Mesothelial cell of epicardium (in vitro differentiated cells): ENCODE data around the gene FGGY. TPM values are rescaled to one million over a fixed set of nuclear protein-coding genes. Genes with fewer than 3 reads are reported as not detected.
"Not testable (repeated sequence)": the region's sequence is repeated elsewhere in the genome, so short reads cannot be mapped to it uniquely, and the experiment has no call there.

Experiments used
- DNase-seq, 2 experiments: peaks; one replicate each; pipeline ENCODE4 v3.0.0; 2021; ENCODE audit warnings: low spot score in 2 of 2; ENCODE audit not compliant: unreplicated experiment in 2 of 2
- H3K27ac Mint-ChIP-seq: 2 replicates; pipeline ENCODE4 v1.8.0; 2021; ENCODE audit warnings: mixed read lengths
- H3K27me3 Mint-ChIP-seq: 2 replicates; pipeline ENCODE4 v1.8.0; 2021; ENCODE audit warnings: low read depth, mixed read lengths
- H3K36me3 Mint-ChIP-seq: 2 replicates; pipeline ENCODE4 v1.8.0; 2021; ENCODE audit warnings: mixed read lengths
- H3K4me1 Mint-ChIP-seq: 2 replicates; pipeline ENCODE4 v1.8.0; 2021; ENCODE audit warnings: mixed read lengths
- H3K4me3 Mint-ChIP-seq: 2 replicates; pipeline ENCODE4 v1.8.0; 2021; ENCODE audit warnings: mild to moderate bottlenecking, moderate library complexity, mixed read lengths
- H3K9me3 Mint-ChIP-seq: 2 replicates; pipeline ENCODE4 v1.8.0; 2021; ENCODE audit warnings: mixed read lengths
- total RNA-seq: library from RNA; stranded (reverse); gene quantifications from 3 replicates; pipeline ENCODE4 v1.2.1, GENCODE V29; 2021
- TF ChIP-seq, protein P1 (sequence below): fragments of 200-600 bp; sonication (generic); IDR thresholded peaks from one replicate; pipeline ENCODE4 v1.5.0; 2021; ENCODE audit warnings: antibody characterized with exemption; ENCODE audit not compliant: unreplicated experiment

FGGY gene
- total RNA-seq = 21.8 to 26.8 TPM (median 26.8 TPM) in 3 replicates

- DNase-seq = peak; percentile 85 to 89
- peaks cover 46% of the 10 kb centered on the region for H3K4me1 Mint-ChIP-seq
- H3K27me3 Mint-ChIP-seq = no peaks in the 10 kb centered on the region
These were observed at the start of gene FGGY for GRCh38 chr1:59296358-59297256. TSS of gene FGGY (plus strand) at chr1:59297094. CDS start at chr1:59321550, 24,456 bp downstream.

GRCh38 chr1:59248758-59249157 lies 48.1 kb upstream of the FGGY start:
- TF ChIP-seq, protein P1, sequence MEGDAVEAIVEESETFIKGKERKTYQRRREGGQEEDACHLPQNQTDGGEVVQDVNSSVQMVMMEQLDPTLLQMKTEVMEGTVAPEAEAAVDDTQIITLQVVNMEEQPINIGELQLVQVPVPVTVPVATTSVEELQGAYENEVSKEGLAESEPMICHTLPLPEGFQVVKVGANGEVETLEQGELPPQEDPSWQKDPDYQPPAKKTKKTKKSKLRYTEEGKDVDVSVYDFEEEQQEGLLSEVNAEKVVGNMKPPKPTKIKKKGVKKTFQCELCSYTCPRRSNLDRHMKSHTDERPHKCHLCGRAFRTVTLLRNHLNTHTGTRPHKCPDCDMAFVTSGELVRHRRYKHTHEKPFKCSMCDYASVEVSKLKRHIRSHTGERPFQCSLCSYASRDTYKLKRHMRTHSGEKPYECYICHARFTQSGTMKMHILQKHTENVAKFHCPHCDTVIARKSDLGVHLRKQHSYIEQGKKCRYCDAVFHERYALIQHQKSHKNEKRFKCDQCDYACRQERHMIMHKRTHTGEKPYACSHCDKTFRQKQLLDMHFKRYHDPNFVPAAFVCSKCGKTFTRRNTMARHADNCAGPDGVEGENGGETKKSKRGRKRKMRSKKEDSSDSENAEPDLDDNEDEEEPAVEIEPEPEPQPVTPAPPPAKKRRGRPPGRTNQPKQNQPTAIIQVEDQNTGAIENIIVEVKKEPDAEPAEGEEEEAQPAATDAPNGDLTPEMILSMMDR = no peak
- H3K36me3 Mint-ChIP-seq = peaks cover 14% of the 10 kb centered on the region
- H3K4me1 Mint-ChIP-seq = peaks cover 18% of the 10 kb centered on the region
- H3K4me3 Mint-ChIP-seq = no peak overlapping the region
- peaks cover 40% of the 10 kb centered on the region for H3K9me3 Mint-ChIP-seq
- no peak for DNase-seq
- H3K27ac Mint-ChIP-seq = peak overlapping the region; percentile 79
- no peaks in the 10 kb centered on the region for H3K27me3 Mint-ChIP-seq

More at GRCh38 chr1:59296358-59297256, at the start of gene FGGY:
- peaks cover 7% of the 10 kb centered on the region for H3K36me3 Mint-ChIP-seq
- TF ChIP-seq, protein P1 = no peak
- peak within 1 kb of the TSS; percentile 96 for H3K27ac Mint-ChIP-seq
- peaks cover 8% of the 10 kb centered on the region for H3K9me3 Mint-ChIP-seq
- peak within 1 kb of the TSS; percentile 65 for H3K4me3 Mint-ChIP-seq

GRCh38 chr1:59249396-59250137 lies 47.3 kb upstream of the FGGY start:
- Mint-ChIP-seq H3K27ac (peak overlapping the region; percentile 81), H3K9me3 (peaks cover 35% of the 10 kb centered on the region), H3K4me3 (no peak overlapping the region), H3K27me3 (no peaks in the 10 kb centered on the region), H3K4me1 (peaks cover 18% of the 10 kb centered on the region), H3K36me3 (peaks cover 14% of the 10 kb centered on the region)
- DNase-seq = no peak
- TF ChIP-seq, protein P1 = no peak

DNA sequence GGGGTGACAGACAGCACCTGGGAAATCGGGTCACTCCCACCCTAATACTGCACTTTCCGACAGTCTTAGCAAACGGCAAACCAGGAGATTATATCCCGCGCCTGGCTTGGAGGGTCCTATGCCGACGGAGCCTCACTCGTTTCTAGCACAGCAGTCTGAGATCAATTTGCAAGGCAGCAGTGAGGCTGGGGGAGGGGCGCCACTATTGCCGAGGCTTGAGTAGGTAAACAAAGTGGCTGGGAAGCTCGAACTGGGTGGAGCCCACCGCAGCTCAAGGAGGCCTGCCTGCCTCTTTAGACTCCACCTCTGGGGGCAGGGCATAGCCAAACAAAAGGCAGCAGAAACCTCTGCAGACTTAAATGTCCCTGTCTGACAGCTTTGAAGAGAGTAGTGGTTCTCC lies 45.8 kb upstream of the FGGY start:
- DNase-seq, H3K36me3 Mint-ChIP-seq, H3K27me3 Mint-ChIP-seq, H3K4me3 Mint-ChIP-seq, H3K27ac Mint-ChIP-seq: not testable (repeated sequence)
- peaks cover 23% of the 10 kb centered on the region for H3K9me3 Mint-ChIP-seq
- H3K4me1 Mint-ChIP-seq = peaks cover 18% of the 10 kb centered on the region

GRCh38 chr1:59256429-59256828 lies 40.5 kb upstream of the FGGY start:
- not testable (repeated sequence) for DNase-seq, H3K36me3 Mint-ChIP-seq, H3K27ac Mint-ChIP-seq, H3K4me1 Mint-ChIP-seq, H3K4me3 Mint-ChIP-seq, H3K27me3 Mint-ChIP-seq
- H3K9me3 Mint-ChIP-seq = peaks cover 11% of the 10 kb centered on the region

DNA sequence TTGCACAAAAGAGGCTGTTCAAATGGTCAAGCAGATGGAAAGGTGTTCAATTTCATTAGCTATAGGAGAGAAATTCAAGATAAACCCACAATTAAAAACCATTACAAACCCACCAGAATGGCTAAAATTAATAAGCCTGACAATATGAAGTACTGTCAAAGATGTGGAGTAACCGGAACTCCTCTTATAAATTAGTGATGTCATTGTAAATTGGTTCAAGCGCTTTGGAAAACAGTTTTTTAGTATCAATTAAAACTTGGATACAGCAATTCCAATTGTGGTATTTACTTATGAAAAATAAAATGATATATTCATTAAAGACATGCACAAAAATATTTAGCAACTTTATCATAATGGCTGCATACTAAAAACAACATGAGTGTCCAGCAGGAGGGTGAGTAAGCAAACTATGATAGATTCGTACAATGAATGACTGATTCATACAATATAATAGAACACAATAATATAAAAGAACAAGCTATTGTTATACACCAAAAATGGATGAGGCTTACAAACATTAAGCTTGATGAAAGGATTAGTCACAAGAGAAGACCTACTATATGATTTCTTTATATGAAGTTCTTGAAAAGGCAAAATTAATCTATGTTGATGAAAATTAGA lies 38.4 kb upstream of the FGGY start:
- no peak for DNase-seq
- TF ChIP-seq, protein P1 = no peak
- Mint-ChIP-seq H3K4me3 (no peak overlapping the region), H3K27ac (no peak overlapping the region), H3K36me3 (no peaks in the 10 kb centered on the region), H3K9me3 (peaks cover 5% of the 10 kb centered on the region), H3K4me1 (peaks cover 17% of the 10 kb centered on the region), H3K27me3 (no peaks in the 10 kb centered on the region)
